ENCODE measurements around the gene NPTX2.

The NPTX2 gene

GRCh38 chr7:98674881-98675280 is 57.8 kb downstream of the NPTX2 start:
- Histone ChIP-seq H4K20me1 (ENCODE audit: insufficient read depth, low read length) (no peaks in the 10 kb centered on the region), H2AFZ (ENCODE audit: low read depth, low read length) (no peak overlapping the region), H3K9ac (ENCODE audit: low read depth, low read length) (no peak overlapping the region), H3K79me2 (ENCODE audit: insufficient read depth, low read length) (no peaks in the 10 kb centered on the region), H3K27me3 (ENCODE audit: insufficient read depth, low read length, poor library complexity) (no peaks in the 10 kb centered on the region), H3K36me3 (ENCODE audit: insufficient read depth, low read length) (no peaks in the 10 kb centered on the region), H3K4me1 (ENCODE audit: insufficient read depth, low read length) (no peaks in the 10 kb centered on the region), H3K27ac (ENCODE audit: low read length) (no peak overlapping the region), H3K9me3 (ENCODE audit: insufficient read depth, low read length, severe bottlenecking) (no peaks in the 10 kb centered on the region), H3K4me2 (ENCODE audit: insufficient read depth, low read length) (no peak overlapping the region), H3K4me3 (ENCODE audit: low read depth in 1 of 2, low read length in 2 of 2) (no peak overlapping the region)
- DNase-seq (no peak), ATAC-seq (ENCODE audit: insufficient read depth, low read depth) (no peak)
- TF ChIP-seq EZH2 (IDR thresholded peaks at IDR 0.05; ENCODE audit: borderline replicate concordance, low read depth, low read length, severe bottlenecking), result no peak
- TF ChIP-seq, protein P1, sequence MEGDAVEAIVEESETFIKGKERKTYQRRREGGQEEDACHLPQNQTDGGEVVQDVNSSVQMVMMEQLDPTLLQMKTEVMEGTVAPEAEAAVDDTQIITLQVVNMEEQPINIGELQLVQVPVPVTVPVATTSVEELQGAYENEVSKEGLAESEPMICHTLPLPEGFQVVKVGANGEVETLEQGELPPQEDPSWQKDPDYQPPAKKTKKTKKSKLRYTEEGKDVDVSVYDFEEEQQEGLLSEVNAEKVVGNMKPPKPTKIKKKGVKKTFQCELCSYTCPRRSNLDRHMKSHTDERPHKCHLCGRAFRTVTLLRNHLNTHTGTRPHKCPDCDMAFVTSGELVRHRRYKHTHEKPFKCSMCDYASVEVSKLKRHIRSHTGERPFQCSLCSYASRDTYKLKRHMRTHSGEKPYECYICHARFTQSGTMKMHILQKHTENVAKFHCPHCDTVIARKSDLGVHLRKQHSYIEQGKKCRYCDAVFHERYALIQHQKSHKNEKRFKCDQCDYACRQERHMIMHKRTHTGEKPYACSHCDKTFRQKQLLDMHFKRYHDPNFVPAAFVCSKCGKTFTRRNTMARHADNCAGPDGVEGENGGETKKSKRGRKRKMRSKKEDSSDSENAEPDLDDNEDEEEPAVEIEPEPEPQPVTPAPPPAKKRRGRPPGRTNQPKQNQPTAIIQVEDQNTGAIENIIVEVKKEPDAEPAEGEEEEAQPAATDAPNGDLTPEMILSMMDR (IDR thresholded peaks at IDR 0.05; ENCODE audit: borderline replicate concordance, extremely low read depth, low read length, poor library complexity, severe bottlenecking), result no peak

GRCh38 chr7:98678215-98678614 is 61.1 kb downstream of the NPTX2 start:
- H3K27me3 ChIP-seq (ENCODE audit: insufficient read depth, low read length, poor library complexity), result no peaks in the 10 kb centered on the region
- no peak for TF ChIP-seq EZH2 (IDR thresholded peaks at IDR 0.05; ENCODE audit: borderline replicate concordance, low read depth, low read length, severe bottlenecking)
- TF ChIP-seq, protein P1 (IDR thresholded peaks at IDR 0.05; ENCODE audit: borderline replicate concordance, extremely low read depth, low read length, poor library complexity, severe bottlenecking), result no peak
- no peak for ATAC-seq (ENCODE audit: insufficient read depth, low read depth)

More at GRCh38 chr7:98678215-98678614, 61.1 kb downstream of the NPTX2 start:
- H3K36me3 ChIP-seq (ENCODE audit: insufficient read depth, low read length), result no peaks in the 10 kb centered on the region
- H3K79me2 ChIP-seq (ENCODE audit: insufficient read depth, low read length), result no peaks in the 10 kb centered on the region
- H3K9me3 ChIP-seq (ENCODE audit: insufficient read depth, low read length, severe bottlenecking), result no peaks in the 10 kb centered on the region
- H3K27ac ChIP-seq (ENCODE audit: low read length), result no peak overlapping the region
- no peak overlapping the region for H3K4me3 ChIP-seq (ENCODE audit: low read depth in 1 of 2, low read length in 2 of 2)
- no peaks in the 10 kb centered on the region for H3K4me1 ChIP-seq (ENCODE audit: insufficient read depth, low read length)
- no peak for DNase-seq
- H3K4me2 ChIP-seq (ENCODE audit: insufficient read depth, low read length), result no peak overlapping the region
- H3K9ac ChIP-seq (ENCODE audit: low read depth, low read length), result no peak overlapping the region
- no peaks in the 10 kb centered on the region for H4K20me1 ChIP-seq (ENCODE audit: insufficient read depth, low read length)
- no peak overlapping the region for H2AFZ ChIP-seq (ENCODE audit: low read depth, low read length)
